HepG2 (cell line): ENCODE data around the gene PANK2. TPM values are rescaled to one million over a fixed set of nuclear protein-coding genes. Genes with fewer than 3 reads are reported as not detected.

Experiments
- AKAP8 ChIP-seq: sonication (generic); formaldehyde crosslinking; IDR thresholded peaks from 2 replicates; pipeline ENCODE4 v1.5.1; 2020; ENCODE audit warnings: mild to moderate bottlenecking, missing genetic modification reagents
- CBX2 ChIP-seq, 2 experiments: fragments of 200-600 bp in 1 of 2; sonication (generic); formaldehyde crosslinking in 1 of 2; IDR thresholded peaks; 2 replicates each; pipeline versions ENCODE4 v1.7.0 to v1.8.1; 2018 to 2022; ENCODE audit warnings: low read depth in 2 of 2, low read length in 1 of 2, mild to moderate bottlenecking in 1 of 2, missing genetic modification reagents in 1 of 2
- CEBPB ChIP-seq: IDR thresholded peaks from 2 replicates; pipeline ENCODE4 v1.6.1; 2011; ENCODE audit warnings: low read depth, low read length, improper control_type of control experiment, borderline replicate concordance
- FUBP1 ChIP-seq: sonication (generic); formaldehyde crosslinking; IDR thresholded peaks from 2 replicates; pipeline ENCODE4 v1.5.1; 2020; ENCODE audit warnings: missing genetic modification reagents, mild to moderate bottlenecking, borderline replicate concordance
- IRF2 ChIP-seq: IDR thresholded peaks from 2 replicates; pipeline ENCODE4 v1.6.1; 2018; ENCODE audit warnings: missing genetic modification reagents, missing compliant biosample characterization
- KDM5B ChIP-seq: sonication (generic); formaldehyde crosslinking; IDR thresholded peaks from 2 replicates; pipeline ENCODE4 v1.4.0; 2020; ENCODE audit warnings: missing genetic modification reagents, mild to moderate bottlenecking, borderline replicate concordance
- PBX2 ChIP-seq: IDR thresholded peaks from 2 replicates; pipeline ENCODE4 v1.6.1; 2016; ENCODE audit warnings: control low read depth
- PHF5A ChIP-seq: IDR thresholded peaks from one replicate; pipeline ENCODE4 v1.6.1; 2018; ENCODE audit warnings: low read depth, missing genetic modification reagents; ENCODE audit not compliant: unreplicated experiment
- SIN3B ChIP-seq: fragments of 150-350 bp; IDR thresholded peaks from 2 replicates; pipeline ENCODE4 v1.6.1; 2014; ENCODE audit warnings: low read length
- SNAPC4 ChIP-seq: sonication (generic); formaldehyde crosslinking; IDR thresholded peaks from 2 replicates; pipeline ENCODE4 v1.4.0; 2020; ENCODE audit warnings: mild to moderate bottlenecking, missing genetic modification reagents
- SRF ChIP-seq: IDR thresholded peaks from 2 replicates; pipeline ENCODE4 v1.6.1; 2011; ENCODE audit warnings: mild to moderate bottlenecking, low read depth, low read length, moderate library complexity
- TERF1 ChIP-seq: sonication (generic); formaldehyde crosslinking; IDR thresholded peaks from 2 replicates; pipeline ENCODE4 v1.8.0; 2022; ENCODE audit warnings: mild to moderate bottlenecking, missing genetic modification reagents, moderate library complexity
- TFDP2 ChIP-seq: sonication (generic); formaldehyde crosslinking; IDR thresholded peaks from 2 replicates; pipeline ENCODE4 v1.4.0; 2020; ENCODE audit warnings: missing genetic modification reagents
- ZFAT ChIP-seq: sonication (generic); formaldehyde crosslinking; conservative IDR thresholded peaks from 2 replicates; pipeline ENCODE4 v1.8.1; 2023; ENCODE audit warnings: missing genetic modification reagents, inconsistent platforms
- ZMYM3 ChIP-seq: sonication (generic); formaldehyde crosslinking; IDR thresholded peaks from 2 replicates; pipeline ENCODE4 v1.5.1; 2020; ENCODE audit warnings: mild to moderate bottlenecking, missing genetic modification reagents
- ZNF260 ChIP-seq: sonication (generic); formaldehyde crosslinking; IDR thresholded peaks from 2 replicates; pipeline ENCODE4 v1.4.0; 2020; ENCODE audit warnings: missing genetic modification reagents, low read depth, mild to moderate bottlenecking, borderline replicate concordance
- ZNF569 ChIP-seq: sonication (generic); formaldehyde crosslinking; IDR thresholded peaks from 2 replicates; pipeline ENCODE4 v1.5.0; 2020; ENCODE audit warnings: mild to moderate bottlenecking, missing genetic modification reagents, moderate library complexity, borderline replicate concordance
- ZSCAN12 ChIP-seq: sonication (generic); formaldehyde crosslinking; IDR thresholded peaks from 2 replicates; pipeline ENCODE4 v1.9.0; 2021; ENCODE audit warnings: mild to moderate bottlenecking, missing genetic modification reagents
- polyA plus RNA-seq, 8 experiments: library from polyadenylated mRNA; depleted of rRNA in 3 of 8; stranded (reverse) in 7 of 8; unstranded in 1 of 8; fragments of >200 nt; fragmentation: Illumina TruSeq in 4 of 8; extraction: Trizol in 4 of 8; gene quantifications; 2 replicates each; pipeline versions ENCODE4 v1.2.1 to v1.2.3, GENCODE V29; 2011 to 2016; ENCODE audit warnings: low read depth in 4 of 8, missing spikeins in 1 of 8, mixed read lengths in 1 of 8; ENCODE audit not compliant: insufficient read depth in 1 of 8
- total RNA-seq, 5 experiments: library from RNA; depleted of rRNA; stranded (reverse); fragments of >200 nt; fragmentation: Illumina TruSeq; extraction: Trizol; gene quantifications; 2 replicates each; pipeline ENCODE4 v1.2.3, GENCODE V29; 2016; ENCODE audit warnings: low read depth in 1 of 5

The PANK2 gene
- total and polyA plus RNA-seq, 2 of the 13 experiments (the other 11 are each of a cell fraction or from before 2014, with no cell fraction given): 39.2 to 123 TPM

GRCh38 chr20:3846740-3847428 is 42.3 kb upstream of the PANK2 start, which contains the start of gene MAVS (continued):
- TF ChIP-seq SRF: no peak
- peak; percentile 76; the same call in 1 of the 2 replicates for TF ChIP-seq IRF2
- TF ChIP-seq TERF1 (CRISPR knock-in tag): no peak
- TF ChIP-seq ZSCAN12 (CRISPR knock-in tag): peak; percentile 54; the same call in 1 of the 2 replicates
- peak; percentile 78 for TF ChIP-seq AKAP8
- TF ChIP-seq ZMYM3 (CRISPR knock-in tag): no peak; the same call in 1 of the 2 replicates
- TF ChIP-seq CEBPB: peak; percentile 43; the same call in 1 of the 2 replicates
- no peak for TF ChIP-seq ZFAT (CRISPR knock-in tag)
- TF ChIP-seq CBX2 (IDR thresholded peaks at IDR 0.05; ENCODE audit: low read depth, low read length): no peak
- TF ChIP-seq CBX2 (CRISPR knock-in tag; IDR thresholded peaks at IDR 0.05; ENCODE audit: low read depth): no peak
- peak; percentile 85 for TF ChIP-seq PHF5A (CRISPR knock-in tag)
- peak; percentile 84; the same call in 1 of the 2 replicates for TF ChIP-seq ZNF569 (CRISPR knock-in tag)
- TF ChIP-seq SNAPC4 (CRISPR knock-in tag): peak; percentile 40
- TF ChIP-seq ZNF260: no peak
- TF ChIP-seq TFDP2: peak; percentile 61
- peak; percentile 19; the same call in 1 of the 2 replicates for TF ChIP-seq SIN3B
- TF ChIP-seq PBX2 (CRISPR knock-in tag): no peak
- TF ChIP-seq KDM5B (CRISPR knock-in tag): peak; percentile 95
- TF ChIP-seq FUBP1 (CRISPR knock-in tag): no peak
